GM13976 (cell line): ENCODE measurements around the gene IL15RA.

Experiments used
- DNase-seq: peaks from one replicate; pipeline ENCODE4 v3.0.0; 2012; ENCODE audit warnings: low spot score
- in situ Hi-C: fragments of 300-500 bp; cut with MboI; formaldehyde crosslinking; loops from one replicate; pipeline ENCODE4 v1.12.0; 2022; ENCODE audit warnings: low sequenced_read_pairs, mixed read lengths, inconsistent platforms; ENCODE audit not compliant: unreplicated experiment
- TF ChIP-seq, protein P1 (sequence below): IDR thresholded peaks from 2 replicates; pipeline ENCODE4 v1.5.1; 2012; ENCODE audit warnings: borderline replicate concordance, mild to moderate bottlenecking; ENCODE audit not compliant: insufficient read depth; ENCODE audit errors: extremely low read depth, missing control alignments, control extremely low read depth

IL15RA gene

DNA sequence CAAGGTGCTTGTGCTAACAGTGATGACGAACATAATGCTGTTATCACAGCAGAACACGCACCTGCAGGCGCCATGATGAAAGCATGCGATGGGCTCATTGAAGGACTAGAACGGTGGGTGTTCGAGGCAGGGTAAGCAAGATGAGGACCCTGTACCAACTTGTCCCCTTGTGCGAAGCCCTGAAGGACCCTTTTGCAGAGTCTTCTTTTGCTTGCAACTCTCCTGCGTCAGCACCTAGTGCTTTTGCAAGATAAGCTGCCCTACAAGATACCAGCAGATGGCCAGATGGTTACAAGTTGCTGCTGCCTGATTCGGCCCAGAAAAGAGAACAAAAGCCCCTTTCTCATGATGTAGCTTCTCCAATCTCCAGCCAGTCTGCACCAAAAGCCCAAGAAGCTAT lies 4.2 kb upstream of the IL15RA start:
- in situ Hi-C loops: no loop called here
- TF ChIP-seq, protein P1, sequence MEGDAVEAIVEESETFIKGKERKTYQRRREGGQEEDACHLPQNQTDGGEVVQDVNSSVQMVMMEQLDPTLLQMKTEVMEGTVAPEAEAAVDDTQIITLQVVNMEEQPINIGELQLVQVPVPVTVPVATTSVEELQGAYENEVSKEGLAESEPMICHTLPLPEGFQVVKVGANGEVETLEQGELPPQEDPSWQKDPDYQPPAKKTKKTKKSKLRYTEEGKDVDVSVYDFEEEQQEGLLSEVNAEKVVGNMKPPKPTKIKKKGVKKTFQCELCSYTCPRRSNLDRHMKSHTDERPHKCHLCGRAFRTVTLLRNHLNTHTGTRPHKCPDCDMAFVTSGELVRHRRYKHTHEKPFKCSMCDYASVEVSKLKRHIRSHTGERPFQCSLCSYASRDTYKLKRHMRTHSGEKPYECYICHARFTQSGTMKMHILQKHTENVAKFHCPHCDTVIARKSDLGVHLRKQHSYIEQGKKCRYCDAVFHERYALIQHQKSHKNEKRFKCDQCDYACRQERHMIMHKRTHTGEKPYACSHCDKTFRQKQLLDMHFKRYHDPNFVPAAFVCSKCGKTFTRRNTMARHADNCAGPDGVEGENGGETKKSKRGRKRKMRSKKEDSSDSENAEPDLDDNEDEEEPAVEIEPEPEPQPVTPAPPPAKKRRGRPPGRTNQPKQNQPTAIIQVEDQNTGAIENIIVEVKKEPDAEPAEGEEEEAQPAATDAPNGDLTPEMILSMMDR: no peak
- no peak for DNase-seq

DNA sequence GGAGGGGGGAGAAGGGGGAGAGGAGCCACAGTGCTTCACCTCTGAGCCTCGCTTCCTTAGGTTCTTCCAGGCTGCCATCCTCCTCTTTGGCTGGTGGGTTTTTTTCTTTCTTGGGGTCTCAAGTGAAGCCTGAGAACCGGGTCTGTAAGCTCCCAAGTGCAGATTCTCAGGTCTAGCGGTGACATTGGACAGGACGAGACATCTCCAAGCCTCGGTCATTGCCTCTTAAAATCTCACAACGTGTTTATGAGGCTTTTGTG lies 817 bp upstream of the IL15RA start:
- in situ Hi-C loops: no loop called here
- TF ChIP-seq, protein P1: no peak
- DNase-seq: no peak

DNA sequence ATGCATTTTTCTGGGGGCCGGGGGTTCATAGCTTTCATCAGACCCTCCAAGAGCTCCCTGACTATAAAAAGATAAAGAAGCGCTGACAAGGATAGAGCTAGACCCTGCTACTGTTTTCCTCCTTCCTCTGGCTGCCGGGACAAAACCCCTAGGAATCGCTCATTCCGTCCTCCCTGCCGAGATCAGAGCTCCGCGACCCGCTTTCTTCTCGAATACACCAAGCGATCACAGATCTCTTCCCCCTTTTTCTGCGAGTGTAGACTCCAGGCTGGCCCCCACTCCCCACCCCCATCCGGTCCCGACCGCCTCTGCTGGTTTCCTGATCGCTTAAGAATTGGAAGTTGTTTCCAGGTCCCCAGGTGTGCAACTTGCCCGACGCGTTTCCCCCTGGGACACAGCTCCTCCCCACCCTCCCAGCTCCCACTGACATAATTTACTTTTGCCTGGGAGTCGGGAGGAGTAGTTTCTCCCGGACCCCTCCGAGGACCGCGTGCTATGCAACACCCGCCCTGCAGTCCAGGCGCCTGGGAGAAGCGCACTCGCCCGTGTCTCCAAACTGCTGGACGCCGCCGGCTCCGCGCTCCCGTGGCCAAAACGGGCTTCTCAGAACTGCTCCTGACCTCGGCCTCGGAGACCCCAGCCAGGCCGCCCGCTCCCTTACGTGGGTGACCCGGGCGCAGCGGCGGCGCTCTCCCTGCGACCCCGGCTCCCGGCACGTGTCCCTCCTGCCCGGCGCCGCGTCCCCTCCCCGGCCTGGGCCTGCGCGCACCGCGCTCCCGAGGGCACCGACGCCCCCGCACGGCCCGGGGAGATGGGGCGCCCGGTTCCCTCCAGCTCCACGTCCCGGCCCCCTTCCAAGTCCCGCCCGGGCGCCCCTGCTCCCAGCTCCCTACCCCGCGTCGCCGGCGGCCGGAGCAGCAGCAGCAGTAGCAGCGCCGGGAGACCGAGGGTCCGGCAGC lies 552 bp downstream of the IL15RA start:
- in situ Hi-C loops: no loop called here
- TF ChIP-seq, protein P1: peak; percentile 11
- peak; percentile 55 for DNase-seq

DNA sequence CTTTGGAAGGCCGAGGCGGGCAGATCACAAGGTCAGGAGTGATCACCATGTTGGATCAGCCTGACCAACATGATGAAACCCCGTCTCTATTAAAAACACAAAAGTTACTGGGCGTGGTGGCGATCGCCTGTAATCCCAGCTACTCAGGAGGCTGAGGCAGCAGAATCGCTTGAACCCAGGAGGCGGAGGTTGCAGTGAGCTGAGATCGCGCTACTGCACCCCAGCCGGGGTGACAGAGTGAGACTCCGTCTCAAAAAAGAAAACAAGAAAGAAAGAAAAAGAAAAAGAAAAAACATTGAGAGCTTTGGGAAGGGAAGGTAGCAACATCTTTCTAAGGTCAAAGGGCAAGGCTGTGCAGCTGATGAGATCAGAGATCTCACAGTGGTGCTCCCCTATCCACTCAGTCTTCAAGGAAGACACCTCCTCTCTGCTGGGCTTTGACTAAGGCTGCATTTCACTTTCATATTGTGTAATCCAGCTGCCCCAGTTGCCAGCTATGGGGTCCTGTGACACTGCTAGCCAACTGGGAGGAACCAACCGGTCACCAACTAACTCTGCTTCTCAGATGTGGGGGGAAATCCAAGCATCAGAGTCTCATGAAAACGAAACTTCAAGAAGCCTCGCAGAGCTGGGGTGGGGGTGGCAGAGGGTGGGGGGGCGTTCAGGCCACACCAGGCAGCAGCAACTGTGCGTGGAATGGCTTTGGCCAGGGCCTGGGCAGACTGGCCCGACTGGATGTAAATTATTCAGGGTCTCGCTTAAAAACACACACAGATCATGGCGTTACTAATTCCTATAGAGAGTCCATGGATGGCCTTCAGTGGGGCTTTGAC lies 1.5 kb downstream of the IL15RA start:
- peak; percentile 89 for DNase-seq
- TF ChIP-seq, protein P1: no peak
- in situ Hi-C loops: no loop called here

DNA sequence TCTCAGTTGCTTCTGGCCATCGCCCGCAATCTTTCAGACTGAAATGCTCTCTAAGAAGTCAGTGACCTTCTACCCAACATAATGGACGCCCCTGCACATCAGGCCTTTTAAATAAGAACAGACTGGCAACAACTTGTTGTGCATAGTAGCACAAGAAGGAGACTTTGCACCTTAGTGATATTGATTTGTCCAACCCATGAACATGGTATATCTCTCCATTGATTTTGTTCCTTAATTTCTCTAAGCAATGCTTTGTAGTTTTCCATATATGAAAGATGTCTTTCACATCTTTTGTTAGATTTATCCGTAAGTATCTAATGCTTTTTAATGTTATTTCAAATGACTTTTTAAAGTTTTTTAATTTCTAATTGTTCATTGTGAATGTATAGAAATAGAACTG lies 4.3 kb downstream of the IL15RA start:
- TF ChIP-seq, protein P1: no peak
- DNase-seq: no peak
- in situ Hi-C loops: no loop called here

DNA sequence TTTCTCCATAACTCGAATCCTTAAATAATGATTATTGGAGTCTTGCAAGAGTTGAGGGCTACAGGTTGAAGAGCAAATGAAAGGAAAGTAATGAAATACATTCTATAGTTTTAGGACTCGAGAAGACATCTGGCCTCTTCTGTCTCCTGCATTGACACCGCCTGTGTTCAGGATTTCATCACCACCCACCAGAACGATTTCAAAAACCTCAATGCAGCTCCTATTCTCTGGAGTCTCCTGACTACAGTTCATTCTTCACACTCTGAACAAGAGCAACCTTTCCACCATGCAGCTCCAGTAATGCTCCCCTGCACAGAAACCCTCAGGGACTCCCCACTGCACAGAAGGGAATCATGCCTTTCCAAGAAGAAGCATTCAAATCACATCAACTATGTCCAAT lies 5.5 kb downstream of the IL15RA start:
- DNase-seq: no peak
- in situ Hi-C loops: no loop called here
- TF ChIP-seq, protein P1: no peak
